Bronchial epithelial cell (primary cell): Measurements from ENCODE around the gene RAF1. TPM values are rescaled to one million over a fixed set of nuclear protein-coding genes. Genes with fewer than 3 reads are reported as not detected.

Experiments
- DNase-seq: peaks from one replicate; pipeline ENCODE4 v3.0.0-alpha.2; 2010; ENCODE audit warnings: low read depth
- FAIRE-seq: peaks from 2 replicates; lab custom pipeline; 2011; peaks lifted over from hg19 to GRCh38; lab: Jason Lieb, UNC
- H3K27me3 ChIP-seq: 2 replicates; pipeline ENCODE4 v1.5.1; 2011; ENCODE audit warnings: low read length; ENCODE audit not compliant: control insufficient read depth, insufficient read depth
- H3K36me3 ChIP-seq: 2 replicates; pipeline ENCODE4 v1.5.1; 2011; ENCODE audit warnings: low read length; ENCODE audit not compliant: control insufficient read depth, insufficient read depth
- H3K4me3 ChIP-seq: 2 replicates; pipeline ENCODE4 v1.5.1; 2011; ENCODE audit warnings: mild to moderate bottlenecking, low read depth, low read length, control low read depth
- CTCF ChIP-seq: IDR thresholded peaks from 2 replicates; pipeline ENCODE4 v1.5.1; 2011; ENCODE audit warnings: mild to moderate bottlenecking, moderate library complexity, low read length, control low read depth, inconsistent platforms; ENCODE audit not compliant: insufficient read depth, severe bottlenecking
- total RNA-seq: library from RNA; depleted of rRNA; stranded (reverse); fragments of >200 nt; gene quantifications from 2 replicates; pipeline ENCODE4 v1.2.1, GENCODE V29; 2014

The RAF1 gene
- total RNA-seq, 1 donor from 2014 or later = 83.5 TPM

- Histone ChIP-seq H3K27me3 (no peaks in the 10 kb centered on the region), H3K36me3 (no peaks in the 10 kb centered on the region), H3K4me3 (no peak overlapping the region)
- DNase-seq (no peak), FAIRE-seq (no peak)
- no peak for TF ChIP-seq CTCF
Observed at GRCh38 chr3:12695916-12696315, 32.0 kb upstream of the RAF1 start.

GRCh38 chr3:12695112-12695511 lies 31.2 kb upstream of the RAF1 start:
- no peak for DNase-seq
- Histone ChIP-seq H3K4me3 (no peak overlapping the region), H3K27me3 (no peaks in the 10 kb centered on the region), H3K36me3 (no peaks in the 10 kb centered on the region)
- no peak for TF ChIP-seq CTCF
- no peak for FAIRE-seq

- no peak for FAIRE-seq
- Histone ChIP-seq H3K4me3 (no peak overlapping the region), H3K36me3 (no peaks in the 10 kb centered on the region), H3K27me3 (no peaks in the 10 kb centered on the region)
- no peak for TF ChIP-seq CTCF
- DNase-seq = no peak
Observed at GRCh38 chr3:12692444-12692843, 28.5 kb upstream of the RAF1 start.

- FAIRE-seq (no peak), DNase-seq (no peak)
- Histone ChIP-seq H3K27me3 (no peaks in the 10 kb centered on the region), H3K36me3 (no peaks in the 10 kb centered on the region), H3K4me3 (no peak overlapping the region)
- TF ChIP-seq CTCF = no peak
Observed at GRCh38 chr3:12689997-12690711, 26.2 kb upstream of the RAF1 start.

GRCh38 chr3:12687948-12688347 lies 24.0 kb upstream of the RAF1 start:
- H3K4me3 ChIP-seq = no peak overlapping the region
- FAIRE-seq (no peak), DNase-seq (no peak)
- no peak for TF ChIP-seq CTCF
- H3K27me3 ChIP-seq = no peaks in the 10 kb centered on the region
- no peaks in the 10 kb centered on the region for H3K36me3 ChIP-seq

GRCh38 chr3:12686096-12686495 lies 22.2 kb upstream of the RAF1 start:
- FAIRE-seq = no peak
- DNase-seq = no peak
- no peak for TF ChIP-seq CTCF
- H3K4me3 ChIP-seq = no peak overlapping the region
- no peaks in the 10 kb centered on the region for H3K27me3 ChIP-seq
- no peaks in the 10 kb centered on the region for H3K36me3 ChIP-seq
